Urinary bladder (tissue), 4 donors: ENCODE results near the gene MARF1. TPM values are rescaled to one million over a fixed set of nuclear protein-coding genes. Genes with fewer than 3 reads are reported as not detected.
A peak's percentile ranks its signal among the peaks of the same experiment; 100 is the strongest.
"Not testable (repeated sequence)": the region's sequence is repeated elsewhere in the genome, so short reads cannot be mapped to it uniquely, and the experiment has no call there.

Source experiments
- DNase-seq: peaks from one replicate; pipeline ENCODE4 v3.0.0-alpha.2; 2015; ENCODE audit errors: extremely low spot score
- H3K27ac ChIP-seq: one replicate; pipeline ENCODE4 v1.5.1; 2013; ENCODE audit warnings: low read depth, mild to moderate bottlenecking, moderate library complexity
- H3K36me3 ChIP-seq: one replicate; pipeline ENCODE4 v1.6.1; 2013; ENCODE audit warnings: mild to moderate bottlenecking, moderate library complexity; ENCODE audit not compliant: insufficient read depth
- H3K4me1 ChIP-seq: one replicate; pipeline ENCODE4 v1.6.1; 2013; ENCODE audit warnings: mild to moderate bottlenecking, moderate library complexity; ENCODE audit not compliant: insufficient read depth
- H3K4me3 ChIP-seq: one replicate; pipeline ENCODE4 v1.5.1; 2013; ENCODE audit warnings: low read depth, low read length
- WGBS: extraction: QIAGEN DNeasy Blood & Tissue Kit; methylation state at CpG from one replicate; pipeline ENCODE4 v1.1.7; 2013; 5-methylcytosine and 5-hydroxymethylcytosine counted together
- polyA plus RNA-seq: library from polyadenylated mRNA; stranded (reverse); fragments of 200-250 nt; gene quantifications from one replicate; pipeline ENCODE4 v1.2.3, GENCODE V29; 2013
- total RNA-seq: library from RNA; depleted of rRNA; stranded (reverse); fragments of >200 nt; gene quantifications from one replicate; pipeline ENCODE4 v1.2.3, GENCODE V29; 2014
- donor health status: healthy with polysubstance abuse.
- donor health status: healthy.

The MARF1 gene
- total and polyA plus RNA-seq, 2 donors, result 30.6 to 45.0 TPM

GRCh38 chr16:15649311-15649710, 6.4 kb upstream of the MARF1 start:
- not testable (repeated sequence) for H3K4me3 ChIP-seq, H3K27ac ChIP-seq, H3K4me1 ChIP-seq, DNase-seq, H3K36me3 ChIP-seq
- WGBS, result 57% methylated on average over 17 of the region's 17 CpGs

DNA sequence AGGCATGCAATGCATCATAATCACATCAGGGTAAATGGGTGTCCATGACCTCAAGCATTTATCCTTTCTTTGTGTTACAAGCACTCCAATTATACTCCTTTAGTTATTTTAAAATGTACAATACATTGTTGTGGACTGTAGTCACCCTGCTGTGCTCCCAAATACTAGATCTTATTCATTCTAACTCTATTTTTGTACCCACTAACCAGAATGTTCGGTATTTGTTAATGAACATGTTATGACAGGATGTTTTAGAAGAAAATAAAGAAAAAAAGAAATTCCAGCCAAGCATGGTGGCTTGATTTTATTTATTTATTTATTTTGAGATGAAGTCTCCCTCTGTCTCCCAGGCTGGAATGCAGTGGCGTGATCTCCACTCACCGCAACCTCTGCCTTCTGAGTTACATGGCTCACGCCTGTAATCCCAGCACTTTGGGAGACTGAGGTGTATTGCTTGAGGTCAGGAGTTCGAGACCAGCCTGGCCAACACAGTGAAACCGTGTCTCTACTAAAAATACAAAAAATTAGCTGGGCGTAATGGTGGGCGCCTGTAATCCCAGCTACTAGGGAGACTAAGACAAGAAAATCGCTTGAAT, 5.3 kb upstream of the MARF1 start:
- no peaks in the 10 kb centered on the region for H3K4me1 ChIP-seq
- DNase-seq, result no peak
- H3K4me3 ChIP-seq, result no peak overlapping the region
- H3K27ac ChIP-seq, result no peak overlapping the region
- no peaks in the 10 kb centered on the region for H3K36me3 ChIP-seq
- WGBS, result 92% methylated on average over 9 of the region's 9 CpGs

GRCh38 chr16:15647294-15648014, 4.5 kb upstream of the MARF1 start:
- H3K27ac ChIP-seq, result no peak overlapping the region
- H3K4me3 ChIP-seq, result no peak overlapping the region
- 80% methylated on average over 7 of the region's 7 CpGs for WGBS
- H3K36me3 ChIP-seq, result no peaks in the 10 kb centered on the region
- no peak for DNase-seq
- H3K4me1 ChIP-seq, result no peaks in the 10 kb centered on the region

DNA sequence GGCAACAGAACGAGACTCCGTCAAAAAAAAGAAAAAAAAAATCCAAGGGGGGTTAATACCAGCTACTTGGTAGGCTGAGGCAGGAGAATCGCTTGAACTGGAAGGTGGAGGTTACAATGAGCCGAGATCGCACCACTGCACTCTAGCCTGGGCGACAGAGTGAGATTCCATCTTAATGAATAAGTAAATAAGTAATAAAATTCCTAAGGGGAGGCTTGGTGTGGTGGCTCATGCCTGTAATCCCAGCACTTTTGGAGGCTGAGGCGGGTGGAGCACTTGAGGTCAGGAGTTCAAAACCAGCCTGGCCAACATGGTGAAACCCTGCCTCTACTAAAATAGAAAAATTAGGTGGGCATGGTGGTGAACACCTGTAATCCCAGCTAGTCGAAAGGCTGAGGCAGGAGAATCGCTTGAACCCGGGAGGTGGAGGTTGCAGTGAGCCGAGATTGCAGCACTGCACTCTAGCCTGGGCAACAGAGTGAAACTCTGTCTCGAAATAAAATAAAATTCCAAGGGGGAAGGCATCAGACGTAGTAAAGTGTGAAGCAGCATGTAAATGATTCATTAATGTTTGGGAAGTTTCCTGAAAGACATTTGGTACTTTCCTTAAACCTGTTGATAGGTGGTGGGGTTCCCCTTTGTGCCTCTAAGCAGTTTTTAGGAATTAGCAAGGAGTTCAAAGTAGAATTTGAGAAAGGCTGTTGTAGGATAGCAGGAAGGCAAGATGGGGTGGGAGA, 3.8 kb upstream of the MARF1 start:
- DNase-seq, H3K36me3 ChIP-seq, H3K4me3 ChIP-seq, H3K27ac ChIP-seq, H3K4me1 ChIP-seq: not testable (repeated sequence)
- 80% methylated on average over 13 of the region's 13 CpGs for WGBS

DNA sequence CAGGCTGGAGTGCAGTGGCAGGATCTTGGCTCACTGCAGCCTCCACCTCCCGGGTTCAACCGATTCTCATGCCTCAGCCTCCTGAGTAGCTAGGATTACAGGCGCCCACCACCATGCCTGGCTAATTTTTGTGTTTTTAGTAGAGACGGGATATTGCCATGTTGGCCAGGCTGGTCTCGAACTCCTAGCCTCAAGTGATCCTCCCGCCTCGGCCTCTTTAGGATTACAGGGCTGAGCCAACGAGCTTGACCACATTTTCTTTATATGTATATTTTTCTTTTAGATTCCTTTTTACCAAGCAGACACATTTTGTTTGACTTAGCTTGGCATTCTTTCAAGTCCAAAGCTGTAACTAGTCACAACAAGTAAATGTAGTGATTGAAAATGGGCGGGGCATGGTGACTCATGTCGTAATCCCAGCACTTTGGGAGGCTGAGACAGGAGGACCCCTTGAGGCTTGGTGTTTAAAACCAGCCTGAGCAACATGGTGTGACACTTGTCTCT, 2.1 kb upstream of the MARF1 start:
- H3K4me1 ChIP-seq, H3K27ac ChIP-seq, DNase-seq, H3K36me3 ChIP-seq, H3K4me3 ChIP-seq: not testable (repeated sequence)
- 78% methylated on average over 10 of the region's 10 CpGs for WGBS

GRCh38 chr16:15644267-15644961, 1.5 kb upstream of the MARF1 start:
- no peak overlapping the region for H3K4me3 ChIP-seq

DNA sequence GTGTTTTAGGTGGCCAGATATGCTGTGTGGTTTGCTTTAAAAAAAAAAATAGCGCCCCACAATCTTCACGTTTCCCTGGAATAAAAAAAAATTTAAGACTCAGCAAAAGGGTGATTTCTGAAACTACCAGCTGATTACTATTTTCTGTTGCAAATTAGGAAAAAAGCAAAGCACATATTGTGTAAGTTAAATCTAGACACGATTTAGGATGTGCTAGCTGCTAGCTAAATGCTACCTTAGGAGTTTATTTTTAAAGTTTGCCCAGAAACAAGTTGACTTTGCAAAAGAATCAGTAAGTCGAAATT, 944 bp upstream of the MARF1 start:
- no peak overlapping the region for H3K4me3 ChIP-seq
- H3K4me1 ChIP-seq, result no peaks in the 10 kb centered on the region
- H3K27ac ChIP-seq, result no peak overlapping the region
- H3K36me3 ChIP-seq, result no peaks in the 10 kb centered on the region
- 20% methylated on average over 4 of the region's 4 CpGs for WGBS
- no peak for DNase-seq

More at GRCh38 chr16:15644267-15644961, 1.5 kb upstream of the MARF1 start:
- no peak overlapping the region for H3K27ac ChIP-seq
- H3K36me3 ChIP-seq, result no peaks in the 10 kb centered on the region
- no peaks in the 10 kb centered on the region for H3K4me1 ChIP-seq
- WGBS, result 67% methylated on average over 9 of the region's 9 CpGs
- peak; percentile 58 for DNase-seq

- Histone ChIP-seq H3K4me1 (no peaks in the 10 kb centered on the region), H3K4me3 (peak overlapping the region; percentile 77), H3K27ac (peak overlapping the region; percentile 84), H3K36me3 (no peaks in the 10 kb centered on the region)
- WGBS, result under 1% methylated on average over 23 of the region's 23 CpGs
- no peak for DNase-seq
Observed at GRCh38 chr16:15642557-15643047, 352 bp downstream of the MARF1 start.

GRCh38 chr16:15641753-15642556, 999 bp downstream of the MARF1 start:
- WGBS, result 22% methylated on average over 15 of the region's 15 CpGs
- peak overlapping the region; percentile 77 for H3K4me3 ChIP-seq
- no peaks in the 10 kb centered on the region for H3K4me1 ChIP-seq
- peaks cover 2% of the 10 kb centered on the region for H3K36me3 ChIP-seq
- no peak overlapping the region for H3K27ac ChIP-seq
- no peak for DNase-seq

- Histone ChIP-seq H3K4me1 (no peaks in the 10 kb centered on the region), H3K4me3 (no peak overlapping the region), H3K27ac (no peak overlapping the region), H3K36me3 (peaks cover 2% of the 10 kb centered on the region)
- no peak for DNase-seq
- WGBS, result 81% methylated on average over 4 of the region's 4 CpGs
Observed at GRCh38 chr16:15640966-15641365, 2.0 kb downstream of the MARF1 start.

DNA sequence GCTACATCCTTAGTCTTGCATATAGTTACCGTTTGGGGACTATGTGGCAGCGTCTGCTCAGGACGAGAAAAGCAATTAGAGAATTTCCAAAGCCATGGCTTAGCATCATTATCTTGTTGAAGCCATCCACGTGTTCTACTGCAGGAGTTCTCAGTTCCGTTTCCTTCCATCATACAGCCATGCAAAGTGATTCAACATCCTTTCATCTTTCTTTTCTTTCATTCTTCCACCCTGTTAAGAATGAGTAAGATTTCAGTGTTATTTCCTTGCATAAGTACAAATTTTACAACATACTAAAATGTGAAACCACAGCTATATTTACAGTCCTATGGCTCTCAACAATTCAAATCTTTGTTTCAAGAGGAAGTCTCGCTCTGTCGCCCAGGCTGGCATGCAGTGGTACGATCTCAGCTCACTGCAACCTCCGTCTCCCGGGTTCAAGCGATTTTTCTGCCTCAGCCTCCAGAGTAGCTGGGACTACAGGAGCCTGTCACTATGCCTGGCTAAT, 3.8 kb downstream of the MARF1 start:
- DNase-seq, result no peak
- H3K36me3 ChIP-seq, result peaks cover 7% of the 10 kb centered on the region
- H3K4me3 ChIP-seq, result no peak overlapping the region
- WGBS, result 86% methylated on average over 11 of the region's 11 CpGs
- no peak overlapping the region for H3K27ac ChIP-seq
- no peaks in the 10 kb centered on the region for H3K4me1 ChIP-seq

DNA sequence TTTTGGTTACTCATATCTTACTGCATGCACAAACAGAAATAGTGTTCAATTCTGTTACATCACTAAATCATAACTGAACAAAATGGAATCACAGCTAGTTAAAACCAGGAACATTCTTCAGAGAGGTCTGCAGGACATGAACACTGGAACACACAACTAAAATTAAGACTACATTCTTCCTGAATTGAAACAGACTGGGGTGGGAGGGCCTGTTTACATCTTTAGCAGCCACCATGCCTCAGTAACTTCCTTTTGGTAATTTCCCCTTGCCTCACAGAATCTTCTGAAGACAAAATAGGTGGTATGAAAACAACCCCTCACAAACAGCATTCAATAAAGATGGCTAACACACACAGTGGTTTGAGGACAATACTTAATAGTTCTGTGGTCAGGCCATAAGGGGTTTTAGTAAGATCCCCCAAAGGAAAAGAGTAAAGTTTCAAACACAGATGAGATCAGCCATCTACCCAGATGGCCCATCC, 6.5 kb downstream of the MARF1 start:
- Histone ChIP-seq H3K4me3 (no peak overlapping the region), H3K4me1 (no peaks in the 10 kb centered on the region), H3K27ac (no peak overlapping the region), H3K36me3 (peaks cover 7% of the 10 kb centered on the region)
- DNase-seq, result no peak
